HUES48 (cell line): Measurements from ENCODE around the gene KLK10.

Source experiments
- H3K27ac ChIP-seq: one replicate; pipeline ENCODE4 v1.7.0; 2013; ENCODE audit warnings: low read depth, low read length, inconsistent platforms
- H3K27me3 ChIP-seq: 2 replicates; pipeline ENCODE4 v1.6.1; 2013; ENCODE audit warnings: mild to moderate bottlenecking, low read length; ENCODE audit not compliant: control insufficient read depth, insufficient read depth
- H3K36me3 ChIP-seq: 2 replicates; pipeline ENCODE4 v1.6.1; 2013; ENCODE audit warnings: low read length; ENCODE audit not compliant: control insufficient read depth, insufficient read depth
- H3K4me1 ChIP-seq: 2 replicates; pipeline ENCODE4 v1.6.1; 2013; ENCODE audit warnings: mild to moderate bottlenecking, low read length; ENCODE audit not compliant: control insufficient read depth, insufficient read depth
- H3K4me3 ChIP-seq: 2 replicates; pipeline ENCODE4 v1.5.1; 2013; ENCODE audit warnings: mild to moderate bottlenecking, low read depth, low read length
- H3K9ac ChIP-seq: 2 replicates; pipeline ENCODE4 v1.6.1; 2013; ENCODE audit warnings: mild to moderate bottlenecking, low read depth, low read length, moderate library complexity
- H3K9me3 ChIP-seq: 2 replicates; pipeline ENCODE4 v1.6.1; 2013; ENCODE audit warnings: low read length; ENCODE audit not compliant: control insufficient read depth, insufficient read depth

Gene KLK10

GRCh38 chr19:51026554-51026831 lies 7.0 kb upstream of the KLK10 start, which contains the start of gene KLK11:
TSS of gene KLK11 (minus strand) at chr19:51026616. CDS start at chr19:51025631, 985 bp downstream.
- Histone ChIP-seq H3K27ac (no peak within 1 kb of the TSS), H3K36me3 (no peaks in the 10 kb centered on the region), H3K9ac (no peak within 1 kb of the TSS), H3K9me3 (no peaks in the 10 kb centered on the region), H3K4me1 (peaks cover 23% of the 10 kb centered on the region; the same call in 1 of the 2 replicates), H3K27me3 (no peaks in the 10 kb centered on the region), H3K4me3 (no peak within 1 kb of the TSS)

GRCh38 chr19:51025809-51026553 lies 6.5 kb upstream of the KLK10 start:
- Histone ChIP-seq H3K4me1 (peaks cover 26% of the 10 kb centered on the region), H3K9me3 (no peaks in the 10 kb centered on the region), H3K36me3 (no peaks in the 10 kb centered on the region), H3K27me3 (no peaks in the 10 kb centered on the region), H3K27ac (no peak overlapping the region), H3K4me3 (no peak overlapping the region), H3K9ac (no peak overlapping the region)

GRCh38 chr19:51025401-51025800 lies 5.9 kb upstream of the KLK10 start:
- 0 out of 2 replicates have a peak, but pooled peaks cover under 1% of the 10 kb centered on the region for H3K27me3 ChIP-seq

GRCh38 chr19:51024924-51025323 lies 5.4 kb upstream of the KLK10 start:
- Histone ChIP-seq H3K27me3 (peaks cover 5% of the 10 kb centered on the region; the same call in 1 of the 2 replicates), H3K9ac (no peak overlapping the region), H3K36me3 (no peaks in the 10 kb centered on the region), H3K9me3 (no peaks in the 10 kb centered on the region), H3K27ac (no peak overlapping the region), H3K4me3 (no peak overlapping the region), H3K4me1 (peaks cover 26% of the 10 kb centered on the region)

More at GRCh38 chr19:51025401-51025800, 5.9 kb upstream of the KLK10 start:
- Histone ChIP-seq H3K36me3 (no peaks in the 10 kb centered on the region), H3K9ac (no peak overlapping the region), H3K4me1 (peaks cover 26% of the 10 kb centered on the region), H3K4me3 (no peak overlapping the region), H3K27ac (no peak overlapping the region), H3K9me3 (no peaks in the 10 kb centered on the region)

GRCh38 chr19:51023946-51024345 lies 4.4 kb upstream of the KLK10 start:
- no peak overlapping the region for H3K4me3 ChIP-seq
- H3K36me3 ChIP-seq: no peaks in the 10 kb centered on the region
- H3K9me3 ChIP-seq: no peaks in the 10 kb centered on the region
- peaks cover 14% of the 10 kb centered on the region for H3K27me3 ChIP-seq
- no peak overlapping the region for H3K9ac ChIP-seq
- peaks cover 26% of the 10 kb centered on the region for H3K4me1 ChIP-seq
- H3K27ac ChIP-seq: no peak overlapping the region

GRCh38 chr19:51022526-51022925 lies 3.0 kb upstream of the KLK10 start:
- Histone ChIP-seq H3K9me3 (no peaks in the 10 kb centered on the region), H3K4me1 (peaks cover 26% of the 10 kb centered on the region), H3K4me3 (no peak overlapping the region), H3K27me3 (peaks cover 27% of the 10 kb centered on the region), H3K36me3 (no peaks in the 10 kb centered on the region), H3K27ac (no peak overlapping the region), H3K9ac (no peak overlapping the region)

- Histone ChIP-seq H3K9me3 (no peaks in the 10 kb centered on the region), H3K9ac (no peak overlapping the region), H3K4me1 (peaks cover 22% of the 10 kb centered on the region), H3K36me3 (no peaks in the 10 kb centered on the region), H3K4me3 (no peak overlapping the region), H3K27ac (no peak overlapping the region), H3K27me3 (peaks cover 35% of the 10 kb centered on the region)
Observed at GRCh38 chr19:51020988-51021651, 1.6 kb upstream of the KLK10 start.

GRCh38 chr19:51018745-51019543 lies 565 bp downstream of the KLK10 start:
- no peaks in the 10 kb centered on the region for H3K9me3 ChIP-seq
- peaks cover 35% of the 10 kb centered on the region for H3K27me3 ChIP-seq
- no peak overlapping the region for H3K9ac ChIP-seq
- H3K27ac ChIP-seq: no peak overlapping the region
- H3K4me1 ChIP-seq: peaks cover 4% of the 10 kb centered on the region
- peak overlapping the region; percentile 62 for H3K4me3 ChIP-seq
- no peaks in the 10 kb centered on the region for H3K36me3 ChIP-seq

GRCh38 chr19:51016798-51017683 lies 2.5 kb downstream of the KLK10 start:
- peaks cover 4% of the 10 kb centered on the region for H3K4me1 ChIP-seq
- H3K27me3 ChIP-seq: peaks cover 35% of the 10 kb centered on the region
- H3K9me3 ChIP-seq: no peaks in the 10 kb centered on the region
- H3K9ac ChIP-seq: no peak overlapping the region; the same call in 1 of the 2 replicates
- no peaks in the 10 kb centered on the region for H3K36me3 ChIP-seq
- no peak overlapping the region for H3K27ac ChIP-seq
- H3K4me3 ChIP-seq: peak overlapping the region; percentile 74

GRCh38 chr19:51015691-51016267 lies 3.7 kb downstream of the KLK10 start:
- Histone ChIP-seq H3K4me3 (no peak overlapping the region), H3K27ac (no peak overlapping the region), H3K9ac (no peak overlapping the region), H3K9me3 (no peaks in the 10 kb centered on the region), H3K36me3 (no peaks in the 10 kb centered on the region), H3K27me3 (peaks cover 35% of the 10 kb centered on the region), H3K4me1 (no peaks in the 10 kb centered on the region)
